GM10248 (cell line): ENCODE data around the gene TRIM9.

Experiments
- CTCF ChIA-PET: fragments of 300-600 bp; sonication (Branson Sonifier 250); formaldehyde crosslinking; extraction: SDS; loops from one replicate; lab custom pipeline; 2021; ENCODE audit warnings: antibody characterized with exemption; lab: Yijun Ruan, JAX
- POLR2A ChIA-PET: fragments of 350-650 bp; sonication (Branson Sonifier 250); formaldehyde crosslinking; extraction: SDS; loops from one replicate; lab custom pipeline; 2020; ENCODE audit warnings: antibody characterized with exemption; lab: Yijun Ruan, JAX
- DNase-seq: peaks from one replicate; pipeline ENCODE4 v3.0.0; 2012; ENCODE audit errors: extremely low spot score
- TF ChIP-seq, protein P1 (sequence below): IDR thresholded peaks from 2 replicates; pipeline ENCODE4 v1.5.1; 2012; ENCODE audit warnings: mild to moderate bottlenecking, low read depth; ENCODE audit errors: extremely low read depth, missing control alignments, control extremely low read depth

Gene TRIM9

GRCh38 chr14:51080645-51081044 lies 14.3 kb downstream of the TRIM9 start:
- TF ChIP-seq, protein P1, sequence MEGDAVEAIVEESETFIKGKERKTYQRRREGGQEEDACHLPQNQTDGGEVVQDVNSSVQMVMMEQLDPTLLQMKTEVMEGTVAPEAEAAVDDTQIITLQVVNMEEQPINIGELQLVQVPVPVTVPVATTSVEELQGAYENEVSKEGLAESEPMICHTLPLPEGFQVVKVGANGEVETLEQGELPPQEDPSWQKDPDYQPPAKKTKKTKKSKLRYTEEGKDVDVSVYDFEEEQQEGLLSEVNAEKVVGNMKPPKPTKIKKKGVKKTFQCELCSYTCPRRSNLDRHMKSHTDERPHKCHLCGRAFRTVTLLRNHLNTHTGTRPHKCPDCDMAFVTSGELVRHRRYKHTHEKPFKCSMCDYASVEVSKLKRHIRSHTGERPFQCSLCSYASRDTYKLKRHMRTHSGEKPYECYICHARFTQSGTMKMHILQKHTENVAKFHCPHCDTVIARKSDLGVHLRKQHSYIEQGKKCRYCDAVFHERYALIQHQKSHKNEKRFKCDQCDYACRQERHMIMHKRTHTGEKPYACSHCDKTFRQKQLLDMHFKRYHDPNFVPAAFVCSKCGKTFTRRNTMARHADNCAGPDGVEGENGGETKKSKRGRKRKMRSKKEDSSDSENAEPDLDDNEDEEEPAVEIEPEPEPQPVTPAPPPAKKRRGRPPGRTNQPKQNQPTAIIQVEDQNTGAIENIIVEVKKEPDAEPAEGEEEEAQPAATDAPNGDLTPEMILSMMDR: no peak
- DNase-seq: no peak

GRCh38 chr14:51079489-51079888 lies 15.4 kb downstream of the TRIM9 start:
- TF ChIP-seq, protein P1: no peak
- no peak for DNase-seq
- POLR2A ChIA-PET: no interaction called here
- CTCF ChIA-PET: no interaction called here

More at GRCh38 chr14:51080645-51081044, 14.3 kb downstream of the TRIM9 start:
- POLR2A ChIA-PET: no interaction called here
- CTCF ChIA-PET: no interaction called here

DNA sequence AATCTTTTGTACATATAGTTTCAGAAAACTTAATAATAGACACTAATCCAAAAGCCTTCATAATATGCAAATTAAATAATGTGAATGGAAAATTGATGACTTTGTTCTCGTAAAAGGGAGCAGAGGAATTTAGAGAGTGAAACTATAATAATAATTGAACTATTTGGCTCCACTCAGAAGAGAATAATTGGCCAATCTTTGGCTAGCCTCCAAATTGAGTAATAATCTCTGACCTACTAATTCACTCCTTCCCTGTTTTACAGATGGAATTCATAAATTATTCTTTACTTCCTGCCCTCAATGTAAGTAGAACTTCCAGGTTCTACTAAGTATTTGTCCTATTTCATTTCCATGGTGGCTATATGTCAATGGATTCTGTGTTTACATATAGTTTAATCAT lies 15.8 kb downstream of the TRIM9 start:
- TF ChIP-seq, protein P1: no peak
- CTCF ChIA-PET: no interaction called here
- no peak for DNase-seq
- POLR2A ChIA-PET: no interaction called here

GRCh38 chr14:51074701-51075385 lies 20.1 kb downstream of the TRIM9 start:
- ChIA-PET CTCF (no interaction called here), POLR2A (no interaction called here)
- TF ChIP-seq, protein P1: no peak
- DNase-seq: no peak

- TF ChIP-seq, protein P1: no peak
- no peak for DNase-seq
- POLR2A ChIA-PET: no interaction called here
- CTCF ChIA-PET: no interaction called here
Measured at GRCh38 chr14:51073731-51074130, 21.2 kb downstream of the TRIM9 start.

DNA sequence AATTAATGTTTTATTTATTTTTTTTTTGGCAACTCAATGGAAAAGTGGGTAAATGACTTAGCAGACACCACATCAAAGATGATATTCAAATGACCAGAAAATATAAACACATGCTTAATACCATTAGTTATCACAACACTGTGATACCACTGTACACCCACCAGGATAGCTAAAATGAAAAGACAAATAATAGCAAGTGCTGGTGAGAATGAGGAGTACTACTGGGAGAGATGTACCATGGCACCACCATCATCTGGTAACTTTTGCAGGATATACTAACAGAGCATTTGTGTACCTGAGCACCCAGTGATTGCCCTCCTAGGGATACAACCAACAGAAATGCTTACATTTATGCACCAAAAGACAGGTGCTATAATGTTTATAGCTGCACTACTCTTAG lies 21.9 kb downstream of the TRIM9 start:
- ChIA-PET CTCF (interaction anchor here (0.8 to 1.3 kb wide), 2 partner anchors 13 to 213 kb away, joined by 3 read pairs; no protein-coding TSS in a partner anchor), POLR2A (no interaction called here)
- no peak for DNase-seq
- TF ChIP-seq, protein P1: no peak
